SK-N-SH (cell line): ENCODE data around the gene POLR3E.
A peak's percentile ranks its signal among the peaks of the same experiment; 100 is the strongest.

ENCODE experiments used
- CTCF ChIP-seq: fragments of 200-600 bp; sonication (generic); IDR thresholded peaks from 2 replicates; pipeline ENCODE4 v1.6.1; 2017; ENCODE audit warnings: antibody characterized with exemption, mild to moderate bottlenecking, moderate library complexity
- RAD21 ChIP-seq: IDR thresholded peaks from 2 replicates; pipeline ENCODE4 v1.6.1; 2012; ENCODE audit warnings: mild to moderate bottlenecking, low read length
- REST ChIP-seq: IDR thresholded peaks from 2 replicates; pipeline ENCODE4 v1.6.1; 2012; ENCODE audit warnings: mild to moderate bottlenecking, low read depth, low read length, moderate library complexity
- USF1 ChIP-seq: IDR thresholded peaks from 2 replicates; pipeline ENCODE4 v1.4.0; 2012; ENCODE audit warnings: low read depth, borderline replicate concordance
- YY1 ChIP-seq: IDR thresholded peaks from 2 replicates; pipeline ENCODE4 v1.4.0; 2012; ENCODE audit warnings: low read depth, mild to moderate bottlenecking

- no peak for TF ChIP-seq CTCF
- TF ChIP-seq REST, result peak; percentile 69; the same call in 1 of the 2 replicates
- TF ChIP-seq RAD21, result no peak
- peak; percentile 1; the same call in 1 of the 2 replicates for TF ChIP-seq USF1
- TF ChIP-seq YY1, result no peak
Measured at GRCh38 chr16:22297871-22298733, 893 bp downstream of the POLR3E start.
